Activated gamma-delta T cell treated with anti-CD3 and anti-CD28 coated beads, Interleukin-2, amount 50 U/mL, for 16 hours (primary cell): Measurements from ENCODE around the gene RPL31.
"Not testable (repeated sequence)": the region's sequence is repeated elsewhere in the genome, so short reads cannot be mapped to it uniquely, and the experiment has no call there.

Experiments used
- DNase-seq: peaks from one replicate; pipeline ENCODE4 v3.0.0-alpha.2; 2020; ENCODE audit warnings: low read depth

The RPL31 gene

GRCh38 chr2:101027852-101028251 lies 25.8 kb downstream of the RPL31 start:
- DNase-seq, result no peak

GRCh38 chr2:101030866-101031554 lies 28.9 kb downstream of the RPL31 start:
- DNase-seq, result no peak

GRCh38 chr2:101032084-101032776 lies 30.1 kb downstream of the RPL31 start:
- no peak for DNase-seq

GRCh38 chr2:101036562-101036961 lies 34.5 kb downstream of the RPL31 start:
- no peak for DNase-seq

GRCh38 chr2:101037161-101037755 lies 35.2 kb downstream of the RPL31 start:
- DNase-seq, result no peak

- DNase-seq, result no peak
Measured at GRCh38 chr2:101038455-101039255, 36.6 kb downstream of the RPL31 start.

- DNase-seq, result no peak
Measured at GRCh38 chr2:101040072-101040471, 38.0 kb downstream of the RPL31 start.

GRCh38 chr2:101040761-101041160 lies 38.7 kb downstream of the RPL31 start:
- no peak for DNase-seq

GRCh38 chr2:101041413-101041812 lies 39.3 kb downstream of the RPL31 start:
- no peak for DNase-seq

GRCh38 chr2:101045330-101045729 lies 43.2 kb downstream of the RPL31 start:
- no peak for DNase-seq

- no peak for DNase-seq
Measured at GRCh38 chr2:101047075-101047766, 45.1 kb downstream of the RPL31 start.

- DNase-seq, result no peak
Measured at GRCh38 chr2:101047774-101048173, 45.7 kb downstream of the RPL31 start.

- DNase-seq, result no peak
Measured at GRCh38 chr2:101048756-101049155, 46.7 kb downstream of the RPL31 start.

GRCh38 chr2:101050886-101051285 lies 48.8 kb downstream of the RPL31 start:
- DNase-seq, result not testable (repeated sequence)

- DNase-seq, result no peak
Measured at GRCh38 chr2:101052147-101052546, 50.1 kb downstream of the RPL31 start.

- no peak for DNase-seq
Measured at GRCh38 chr2:101053117-101053516, 51.0 kb downstream of the RPL31 start.
